Measurements from ENCODE around the gene ZPR1.
"Not testable (repeated sequence)": the region's sequence is repeated elsewhere in the genome, so short reads cannot be mapped to it uniquely, and the experiment has no call there.

ZPR1 gene

DNA sequence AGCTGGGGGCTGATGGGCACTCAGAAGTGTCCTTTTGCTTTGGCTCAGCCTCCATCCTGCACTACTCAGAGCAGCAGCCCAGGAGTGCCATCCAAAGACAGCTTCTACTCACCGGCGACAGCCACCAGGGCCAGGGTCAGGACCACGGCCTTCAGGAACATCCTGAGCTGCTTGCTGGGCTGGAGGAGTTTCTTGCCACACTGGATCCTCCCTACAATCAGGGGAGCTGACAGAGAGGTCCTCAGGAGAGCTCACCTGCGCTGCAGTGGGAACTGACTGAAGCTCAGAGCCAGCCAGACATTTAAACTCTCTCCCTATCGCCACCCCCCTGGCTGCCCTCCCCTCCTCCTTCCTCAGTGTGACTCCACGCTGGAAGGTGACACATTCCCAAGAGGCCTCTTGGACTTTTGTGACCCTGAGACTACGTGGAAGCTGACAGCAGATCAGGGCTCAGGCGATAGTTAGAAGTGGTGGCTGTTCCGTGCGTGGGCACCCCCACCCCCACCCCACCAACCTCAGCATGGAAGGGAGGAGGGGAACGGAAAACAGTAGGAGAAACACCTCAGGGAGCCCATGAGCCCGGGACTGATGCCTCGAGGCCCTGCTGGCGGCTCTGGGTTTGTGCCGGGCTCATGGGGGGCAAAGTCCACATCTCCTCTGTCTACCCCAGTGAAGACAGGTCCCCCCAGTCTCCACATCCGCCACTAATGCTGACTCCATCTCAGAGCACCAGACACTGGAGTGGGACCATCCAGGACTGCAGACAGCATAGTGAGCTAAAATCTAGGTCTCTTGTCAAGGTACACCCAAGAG, 35.4 kb upstream of the ZPR1 start, which contains the start of gene APOA4:
TSS of gene APOA4 (minus strand) at position 274 of the 813 bp plus-strand sequence. CDS start at position 161, 113 bp downstream.
- no peak for DNase-seq

- DNase-seq = no peak
Measured at GRCh38 chr11:116822575-116822974, 34.8 kb upstream of the ZPR1 start.

DNA sequence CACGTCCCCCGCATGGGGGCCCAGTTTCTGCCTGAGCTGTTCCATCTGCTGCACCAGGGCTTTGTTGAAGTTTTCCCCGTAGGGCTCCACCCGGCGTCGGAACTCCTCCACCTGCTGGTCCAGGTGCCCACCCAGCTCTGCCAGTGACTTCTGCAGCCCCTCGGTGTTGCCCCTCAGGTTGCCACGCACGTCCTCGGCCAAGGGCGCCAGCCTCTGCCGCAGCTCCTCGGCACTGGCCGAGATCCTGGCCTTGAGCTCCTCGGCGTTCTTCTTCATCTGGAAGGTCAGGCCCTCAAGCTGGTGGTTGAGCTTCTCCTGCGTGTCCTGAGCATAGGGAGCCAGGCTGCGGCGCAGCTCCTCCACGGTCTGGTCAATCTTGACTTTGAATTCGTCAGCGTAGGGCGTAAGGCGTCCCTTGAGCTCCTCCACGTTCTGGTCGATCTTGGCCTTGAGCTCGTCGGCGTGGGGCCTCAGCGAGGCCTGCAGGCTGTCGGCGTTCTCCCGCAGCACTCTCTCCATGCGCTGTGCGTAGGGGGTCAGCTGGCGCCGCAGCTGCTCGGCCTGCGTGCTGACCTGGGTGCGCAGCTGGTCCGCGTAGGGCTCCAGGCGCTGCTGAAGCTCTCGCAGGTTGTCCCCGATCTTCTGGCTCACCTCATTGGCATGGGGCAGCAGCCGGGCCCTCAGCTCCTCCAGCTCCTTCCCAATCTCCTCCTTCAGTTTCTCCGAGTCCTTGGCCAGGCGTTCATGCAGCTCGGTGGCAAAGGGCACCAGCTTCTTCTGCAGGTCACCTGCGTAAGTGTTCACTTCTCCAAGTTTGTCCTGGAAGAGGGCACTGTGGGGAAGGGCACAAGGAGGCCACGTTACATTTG, 33.5 kb upstream of the ZPR1 start:
- no peak for DNase-seq

DNA sequence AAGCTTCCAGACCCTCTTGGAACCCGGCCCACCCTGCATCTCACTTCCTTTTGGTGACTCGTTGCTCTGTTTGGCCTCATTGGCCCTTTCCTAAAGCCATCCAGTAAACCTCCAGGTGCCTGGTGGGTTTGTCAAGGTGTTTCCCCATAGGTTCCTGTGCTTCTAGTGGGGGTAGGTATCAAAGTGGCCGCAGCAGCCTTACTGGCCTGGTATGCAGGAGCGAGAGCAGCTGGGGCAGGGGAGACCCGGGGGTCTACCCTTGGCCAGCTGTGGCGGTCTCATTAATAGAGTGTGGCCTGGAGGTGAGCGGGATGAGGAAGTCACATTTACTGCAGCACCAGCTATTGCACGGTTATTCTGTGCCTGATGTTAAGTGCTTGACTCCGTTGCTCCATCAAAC, 31.2 kb upstream of the ZPR1 start:
- no peak for DNase-seq

DNA sequence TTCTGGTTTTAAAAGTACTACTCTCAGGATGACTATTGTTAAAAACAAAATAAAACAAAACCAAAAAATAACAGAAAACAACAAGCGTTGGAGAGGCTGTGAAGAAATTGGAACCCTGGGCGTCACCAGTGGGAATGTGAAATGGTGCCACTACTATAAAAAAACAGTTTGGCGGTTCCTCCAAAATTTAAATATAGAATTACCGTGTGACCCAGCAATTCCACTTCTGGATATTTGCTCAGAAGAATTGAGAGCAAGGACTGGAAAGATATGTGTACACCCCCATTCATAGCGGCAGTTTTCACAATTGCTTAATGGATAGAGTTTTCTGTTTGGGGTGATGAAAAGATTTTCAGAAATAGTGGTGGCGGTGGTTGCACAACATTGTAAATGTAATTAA, 26.7 kb upstream of the ZPR1 start:
- DNase-seq = no peak

DNA sequence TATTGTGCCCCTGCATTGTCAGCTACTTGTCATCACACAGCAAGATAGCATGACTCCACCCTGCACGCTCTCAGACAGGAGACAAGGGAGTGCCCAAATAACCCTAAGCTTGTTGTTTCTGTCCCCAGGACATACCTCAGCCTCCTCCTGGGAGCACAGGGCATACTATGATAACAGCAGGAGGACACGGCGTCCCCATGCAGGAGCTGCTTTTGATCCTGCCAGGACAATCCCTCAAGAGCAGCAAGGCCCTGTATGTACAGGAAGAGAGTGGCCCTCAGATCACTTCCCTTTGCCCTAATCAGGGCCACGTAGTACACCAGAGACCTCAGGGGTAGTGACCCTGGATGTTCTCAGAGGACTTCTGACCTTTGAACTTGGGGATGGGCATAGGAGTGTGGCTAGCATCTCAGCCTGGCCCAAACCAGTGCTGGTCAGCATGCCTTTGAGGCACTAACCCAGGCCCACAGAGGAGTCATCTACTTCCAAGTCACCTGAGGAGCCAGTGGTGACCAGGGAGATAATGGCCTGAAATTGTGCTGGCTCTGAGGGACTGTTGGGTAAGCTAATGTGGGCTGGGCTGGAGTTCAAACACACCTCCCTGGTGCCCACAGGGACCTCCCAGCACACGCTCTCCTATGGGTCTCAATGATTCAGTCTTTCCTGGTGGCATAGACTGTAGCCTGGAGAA, 26.1 kb upstream of the ZPR1 start:
- DNase-seq = no peak

DNA sequence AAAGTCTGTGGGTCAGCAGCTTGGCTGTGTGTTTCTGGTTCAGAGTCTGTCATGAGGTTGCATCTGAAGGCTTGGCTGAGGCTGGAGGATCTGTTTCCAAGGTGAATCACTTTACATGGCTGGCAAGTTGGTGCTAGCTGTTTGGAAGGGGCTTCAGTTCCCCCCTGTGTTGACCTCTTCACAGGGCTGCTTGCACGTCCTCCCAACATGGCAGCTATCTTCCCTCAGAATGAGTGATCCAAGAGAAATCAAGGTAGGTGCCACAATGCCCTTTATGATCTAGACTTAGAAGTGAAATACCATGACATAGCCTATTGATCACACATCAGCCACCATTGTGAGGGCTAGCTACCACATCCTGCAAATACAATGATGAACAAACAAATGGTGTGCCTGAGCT, 25.3 kb upstream of the ZPR1 start:
- no peak for DNase-seq

DNA sequence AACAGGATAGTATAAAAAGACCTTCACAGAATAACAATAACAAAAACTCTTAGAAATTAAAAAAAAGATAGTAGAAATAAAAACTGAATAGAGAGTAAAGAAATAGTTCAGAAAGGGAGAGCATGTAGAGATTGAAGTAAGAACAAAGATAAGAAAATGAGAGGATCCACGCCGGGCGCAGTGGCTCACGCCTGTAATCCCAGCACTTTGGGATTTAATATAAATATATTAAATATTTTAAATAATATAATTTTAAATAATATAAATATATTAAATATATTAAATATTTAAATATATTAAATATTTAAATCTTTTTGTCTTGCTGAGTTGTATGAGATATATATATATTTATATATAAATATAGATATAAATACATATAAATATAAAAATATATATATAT, 24.3 kb upstream of the ZPR1 start:
- DNase-seq = no peak

- no peak for DNase-seq
Measured at GRCh38 chr11:116811194-116811593, 23.4 kb upstream of the ZPR1 start.

DNA sequence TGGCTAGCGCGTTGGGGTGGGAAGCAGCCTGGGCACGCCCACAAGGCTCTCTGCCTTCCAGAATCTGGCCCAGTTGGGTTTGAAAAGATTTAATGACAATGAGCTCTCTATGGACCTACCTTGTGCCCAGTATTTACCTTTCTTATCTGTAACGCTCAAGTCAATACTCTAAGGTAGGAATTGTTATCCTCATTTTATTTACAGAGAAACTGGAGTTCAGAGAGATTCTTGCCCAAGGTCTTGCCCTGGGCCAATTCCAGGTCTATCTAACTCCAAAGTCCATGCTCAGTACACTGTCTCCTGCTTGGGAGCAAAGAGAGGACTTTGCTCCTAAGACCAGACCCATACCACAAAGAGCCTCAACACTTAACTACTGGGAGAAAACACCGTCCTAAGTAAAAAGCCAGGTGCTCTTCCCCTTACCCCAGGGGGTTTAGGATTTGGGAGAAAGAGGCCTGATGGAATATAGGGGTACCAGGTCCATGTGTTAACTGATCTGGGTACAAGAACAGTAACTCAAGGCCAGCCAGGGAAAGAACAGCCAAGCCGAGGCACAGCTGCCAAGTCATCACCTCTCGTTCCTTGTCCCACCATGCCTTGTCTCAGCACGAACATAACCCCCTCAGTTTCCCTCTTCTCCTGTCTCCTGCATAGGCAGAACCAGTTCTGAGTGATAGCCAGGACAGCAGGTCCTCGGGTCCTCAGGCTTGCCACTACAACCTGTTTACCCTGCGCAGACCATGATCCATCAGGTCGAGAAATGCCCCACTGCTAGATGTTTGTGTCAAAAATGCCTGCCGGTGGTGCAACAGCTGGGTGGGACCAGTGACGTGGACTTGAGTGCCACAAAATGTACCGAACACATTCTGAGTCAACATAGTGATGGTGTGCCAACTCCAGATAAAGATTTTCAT, 20.7 kb upstream of the ZPR1 start:
- no peak for DNase-seq

DNA sequence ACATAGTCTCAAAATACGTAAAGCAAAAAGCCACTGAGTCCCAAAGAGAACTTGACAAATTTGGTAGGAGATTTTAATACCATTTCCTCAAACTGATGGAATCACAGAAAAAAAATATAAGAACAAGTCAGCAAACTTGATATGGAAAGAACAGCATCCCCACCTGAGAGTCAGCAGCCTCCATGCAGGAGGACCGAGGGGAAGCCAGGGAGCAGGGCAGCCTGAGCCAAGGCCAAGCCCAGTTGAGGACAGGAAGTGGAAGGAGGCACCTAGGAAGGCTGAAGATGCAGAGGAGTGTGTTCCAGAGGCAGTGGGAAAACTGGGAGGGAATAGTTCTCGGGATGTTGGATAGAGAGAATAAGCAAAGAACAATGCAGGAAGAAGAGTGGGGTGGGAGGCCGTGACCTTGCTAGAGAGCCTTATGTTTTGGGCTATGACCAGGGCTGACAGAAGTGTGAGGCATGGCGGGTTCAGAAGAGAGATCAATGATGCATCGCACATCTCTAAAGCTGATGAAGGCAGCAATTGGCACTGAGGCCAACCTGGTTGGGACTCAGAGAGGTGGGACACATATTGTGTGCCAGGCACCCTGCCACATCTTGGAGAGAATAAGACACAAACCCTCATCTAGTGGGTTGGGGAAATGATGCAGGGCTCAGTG, 19.9 kb upstream of the ZPR1 start:
- no peak for DNase-seq

DNA sequence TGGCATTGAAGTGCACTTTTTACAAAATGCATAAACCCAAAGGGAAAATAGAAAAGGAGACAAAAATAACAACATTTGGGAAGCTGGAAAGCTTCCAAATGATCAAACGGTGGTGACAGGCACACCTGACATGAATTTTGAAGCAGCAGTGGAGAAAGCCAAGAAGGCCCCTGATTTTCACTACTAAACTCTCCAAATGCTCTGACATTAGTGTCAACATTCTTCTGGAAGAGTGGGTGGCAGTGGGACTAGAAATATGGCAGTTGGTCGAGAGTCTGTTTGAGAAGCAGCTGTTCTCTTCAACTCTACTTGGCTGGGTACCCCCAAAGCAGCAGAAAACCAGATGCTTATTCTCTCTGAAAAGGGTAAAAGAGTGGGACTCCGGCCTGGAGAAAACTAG, 16.2 kb upstream of the ZPR1 start:
- no peak for DNase-seq

DNA sequence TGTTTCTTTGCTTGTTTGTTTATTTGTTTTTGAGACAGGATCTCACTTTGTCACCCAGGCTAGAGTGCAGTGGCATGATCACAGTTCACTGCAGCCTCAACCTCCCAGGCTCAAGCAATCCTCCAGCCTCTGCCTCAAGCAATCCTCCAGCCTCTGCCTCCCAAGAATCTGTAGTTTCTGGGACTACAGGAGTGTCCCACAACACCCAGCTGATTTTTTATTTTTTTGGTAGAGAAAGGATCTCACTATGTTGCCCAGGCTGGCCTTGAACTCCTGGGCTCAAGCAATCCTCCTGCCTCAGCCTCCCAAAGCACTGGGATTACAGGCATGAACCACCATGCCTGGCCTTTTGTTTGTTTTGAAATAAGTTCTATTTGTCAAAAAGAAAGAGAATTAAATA, 13.8 kb upstream of the ZPR1 start:
- not testable (repeated sequence) for DNase-seq

DNA sequence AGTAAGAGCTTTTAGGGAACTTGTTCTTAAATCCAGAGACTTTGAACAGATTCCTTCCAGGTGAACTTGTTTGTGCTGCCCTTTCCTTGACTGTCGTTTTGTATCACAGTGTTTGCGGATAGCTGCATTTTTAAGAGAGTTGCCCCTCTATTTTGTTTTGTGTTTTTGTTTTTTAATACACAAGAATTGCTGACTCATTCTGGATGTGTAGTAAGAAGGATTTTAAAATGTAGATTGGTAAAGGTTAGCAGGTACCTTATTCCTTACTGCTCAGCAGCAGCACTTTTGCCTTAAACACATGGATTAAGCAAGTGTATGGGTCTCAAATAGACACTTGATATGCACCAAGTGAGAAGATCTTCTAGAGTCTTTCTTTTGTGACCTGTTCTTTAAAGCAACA, 12.8 kb upstream of the ZPR1 start:
- no peak for DNase-seq

DNA sequence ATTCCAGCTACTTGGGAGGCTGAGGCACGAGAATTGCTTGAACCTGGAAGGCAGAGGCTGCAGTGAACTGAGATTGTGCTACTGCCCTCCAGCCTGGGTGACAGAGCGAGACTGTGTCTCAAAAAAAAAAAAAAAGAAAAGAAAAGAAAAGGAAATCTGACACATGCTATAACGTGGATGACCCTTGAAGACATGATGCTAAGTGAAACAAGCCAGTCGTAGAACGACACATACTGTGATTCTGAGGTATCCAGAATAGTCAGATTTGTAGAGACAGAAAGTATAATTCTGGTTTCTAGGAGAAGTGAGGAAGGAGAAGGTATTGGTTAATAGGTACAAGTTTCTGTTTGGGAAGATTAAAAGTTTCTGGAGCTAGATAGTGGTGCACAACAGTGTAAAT, 10.5 kb upstream of the ZPR1 start:
- no peak for DNase-seq

DNA sequence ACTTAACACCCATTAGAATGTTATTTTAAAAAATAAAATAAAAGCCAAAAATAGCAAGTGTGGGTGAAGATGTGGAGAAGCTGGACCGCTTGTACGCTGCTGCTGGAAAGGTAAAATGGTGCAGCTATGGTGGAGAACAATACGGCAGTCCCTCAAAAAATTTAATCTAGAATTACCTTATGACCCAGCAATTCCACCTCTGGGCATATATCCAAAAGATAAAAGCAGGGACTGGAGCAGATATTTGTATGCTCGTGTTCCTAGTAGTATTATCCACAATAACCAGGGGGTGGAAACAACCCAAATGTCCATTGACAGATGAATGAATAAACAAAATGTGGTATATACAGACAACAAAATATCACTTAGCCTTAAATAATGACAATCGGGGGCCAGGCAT, 10.0 kb upstream of the ZPR1 start:
- no peak for DNase-seq

DNA sequence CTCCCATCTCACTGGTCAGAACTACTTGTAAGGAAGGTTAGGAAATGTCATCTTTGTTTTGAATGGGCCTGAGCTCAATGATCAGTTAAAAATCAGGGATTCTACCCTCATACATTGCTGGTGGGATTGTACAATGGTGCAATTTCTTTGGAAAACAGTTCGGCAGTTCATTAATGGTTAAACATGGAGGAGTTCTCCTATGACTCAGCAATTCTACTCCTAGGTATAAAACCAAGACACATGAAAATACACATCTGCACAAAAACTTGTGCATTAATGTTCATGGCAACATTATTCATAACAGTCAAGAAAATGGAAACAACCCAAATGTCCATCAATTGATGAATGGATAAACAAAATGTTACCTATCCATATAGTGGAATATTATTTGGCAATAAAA, 8.7 kb upstream of the ZPR1 start:
- no peak for DNase-seq

DNA sequence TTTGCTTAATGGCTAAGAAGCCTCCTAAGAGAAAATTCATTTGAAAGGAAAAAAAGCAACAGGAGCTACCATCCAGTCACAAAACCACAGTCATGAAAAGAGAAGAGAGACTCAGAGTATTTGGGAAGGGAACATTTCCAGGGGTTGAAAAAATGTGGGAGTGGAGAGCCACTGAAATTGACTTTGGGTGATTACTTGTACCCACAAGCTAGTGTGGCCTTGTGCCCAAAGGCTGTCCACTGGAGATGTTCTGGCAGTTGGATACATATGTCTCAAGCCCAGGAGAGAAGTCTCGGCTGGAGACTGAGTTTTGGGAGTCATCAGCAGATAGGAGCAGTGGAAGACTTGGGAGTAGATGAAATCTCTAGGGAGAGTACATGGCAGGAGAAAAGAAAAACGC, 7.0 kb upstream of the ZPR1 start:
- no peak for DNase-seq

DNA sequence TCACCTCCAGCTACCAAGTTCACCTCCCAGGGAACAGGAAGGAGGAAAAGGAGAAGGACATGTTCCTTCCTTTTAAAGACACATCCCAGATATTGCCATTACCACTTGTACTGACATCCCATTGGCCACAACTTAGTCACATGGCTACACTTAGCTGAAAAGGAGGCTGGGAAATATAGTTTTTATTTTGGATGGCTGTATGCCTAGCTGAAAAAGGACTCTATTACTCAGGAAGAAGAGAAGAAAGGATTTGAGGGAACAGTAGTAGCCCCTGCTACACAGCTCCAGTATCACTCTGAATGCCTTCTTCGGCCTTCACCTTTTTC, 5.9 kb upstream of the ZPR1 start:
- DNase-seq = no peak

DNA sequence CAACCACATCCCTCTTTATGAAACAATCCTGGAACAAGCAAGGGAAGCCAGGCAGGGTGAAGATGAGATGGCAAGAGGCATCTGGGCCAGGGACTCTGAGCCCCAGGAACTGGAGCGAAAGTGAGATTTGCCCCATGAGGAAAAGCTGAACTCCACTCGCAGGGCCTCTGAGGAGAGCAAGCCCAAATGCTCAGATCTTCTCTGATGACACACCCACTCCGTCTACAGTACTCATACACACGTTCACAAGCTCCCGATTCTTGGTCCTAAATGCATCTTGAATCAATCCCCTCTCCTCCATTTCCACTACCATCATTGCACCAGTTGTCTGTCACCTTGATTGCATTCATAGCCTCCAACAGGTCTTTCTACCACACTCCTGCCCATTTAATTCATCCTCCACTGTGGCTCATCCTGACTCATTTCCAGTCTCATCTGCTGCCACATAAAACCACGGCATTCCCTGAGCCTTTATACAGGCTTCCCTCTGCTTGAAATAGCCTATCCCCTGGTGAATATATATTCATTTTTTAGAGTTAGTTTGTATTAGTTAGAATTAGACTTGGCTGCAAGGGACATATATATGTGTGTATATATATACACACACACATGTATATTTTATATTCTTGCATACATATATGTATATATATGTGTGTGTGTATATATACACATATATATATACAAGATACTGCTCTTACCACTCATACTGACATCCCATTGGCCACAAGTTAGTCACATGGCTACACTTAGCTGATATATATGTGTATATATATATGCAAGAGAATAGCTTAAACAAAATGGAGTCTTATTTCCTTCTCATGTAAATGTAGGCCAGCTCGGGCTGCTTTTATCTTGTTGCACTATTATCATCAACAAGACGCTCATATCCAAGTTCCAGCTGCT, 5.3 kb upstream of the ZPR1 start:
- DNase-seq = no peak

Measured in activated CD8-positive, alpha-beta memory T cell treated with anti-CD3 and anti-CD28 coated beads, Interleukin-2, amount 50 U/mL, for 48 hours (primary cell).